ENCODE measurements around the gene NR1D1. TPM values are rescaled to one million over a fixed set of nuclear protein-coding genes. Genes with fewer than 3 reads are reported as not detected.

The NR1D1 gene
- total and polyA plus RNA-seq, 2 of the 8 experiments (the other 6 are each of a cell fraction or from before 2014, with no cell fraction given) = 1.5 to 4.6 TPM

GRCh38 chr17:40074871-40075200, 25.6 kb downstream of the NR1D1 start (continued):
- no peak for TF ChIP-seq CTCF (IDR thresholded peaks at IDR 0.05; ENCODE audit: control extremely low read depth in 1 of 3, insufficient read depth in 1 of 3, low read depth in 1 of 3, low read length in 3 of 3)
- TF ChIP-seq CHD2 (IDR thresholded peaks at IDR 0.05; ENCODE audit: low read length) = no peak
- no peak for TF ChIP-seq EP300 (IDR thresholded peaks at IDR 0.05; ENCODE audit: borderline replicate concordance in 1 of 2, low read depth in 2 of 2, low read length in 2 of 2)
- TF ChIP-seq RBBP5 (IDR thresholded peaks at IDR 0.05; ENCODE audit: borderline replicate concordance, low read depth, low read length) = no peak

Measured in H1 (cell line).